C4-2B (cell line): Measurements from ENCODE around the gene ACTL7B.

ENCODE experiments used
- CTCF ChIP-seq: fragments of 450-650 bp; conservative IDR thresholded peaks from 2 replicates; pipeline ENCODE4 v1.5.1; 2017; ENCODE audit warnings: mild to moderate bottlenecking
- ZFX ChIP-seq: fragments of 450-650 bp; IDR thresholded peaks from 2 replicates; pipeline ENCODE4 v1.6.1; 2017

DNA sequence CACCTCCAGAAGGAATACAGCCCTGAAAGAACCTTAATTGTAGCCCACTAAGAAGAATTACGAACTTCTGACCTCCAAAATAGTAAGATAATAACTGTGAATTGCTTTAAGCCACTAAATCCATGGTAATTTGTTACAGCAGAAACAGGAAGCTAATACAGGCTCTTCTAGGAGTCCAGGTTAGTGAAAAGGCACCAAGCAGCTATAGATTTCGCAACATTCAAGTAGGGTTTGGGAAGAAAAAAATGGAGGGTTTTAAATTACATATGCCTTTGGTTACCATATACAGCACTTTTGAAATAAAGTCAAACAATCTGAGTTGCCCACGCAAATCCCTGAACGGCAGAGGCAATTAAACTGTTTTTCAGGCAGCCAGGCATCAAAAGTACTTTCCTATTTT, 4.6 kb upstream of the ACTL7B start:
- TF ChIP-seq CTCF (no peak), ZFX (no peak)
